Peyer's patch (tissue), 4 donors: Measurements from ENCODE around the gene KIF11.

Experiments used
- POLR2A ChIP-seq, 2 donors: fragments of 450-650 bp; IDR thresholded peaks; one replicate each; pipeline ENCODE4 v1.5.1; 2017; ENCODE audit warnings: antibody characterized with exemption in 2 of 2, mild to moderate bottlenecking in 2 of 2, moderate library complexity in 2 of 2
- TF ChIP-seq, protein P1 (sequence below), 6 experiments: fragments of 450-650 bp in 4 of 6; fragments of 200-600 bp in 2 of 6; sonication (generic) in 1 of 6; IDR thresholded peaks; one replicate each; pipeline ENCODE4 v1.5.1; 2017 to 2019; ENCODE audit warnings: antibody characterized with exemption in 6 of 6, mild to moderate bottlenecking in 3 of 6, moderate library complexity in 1 of 6

DNA sequence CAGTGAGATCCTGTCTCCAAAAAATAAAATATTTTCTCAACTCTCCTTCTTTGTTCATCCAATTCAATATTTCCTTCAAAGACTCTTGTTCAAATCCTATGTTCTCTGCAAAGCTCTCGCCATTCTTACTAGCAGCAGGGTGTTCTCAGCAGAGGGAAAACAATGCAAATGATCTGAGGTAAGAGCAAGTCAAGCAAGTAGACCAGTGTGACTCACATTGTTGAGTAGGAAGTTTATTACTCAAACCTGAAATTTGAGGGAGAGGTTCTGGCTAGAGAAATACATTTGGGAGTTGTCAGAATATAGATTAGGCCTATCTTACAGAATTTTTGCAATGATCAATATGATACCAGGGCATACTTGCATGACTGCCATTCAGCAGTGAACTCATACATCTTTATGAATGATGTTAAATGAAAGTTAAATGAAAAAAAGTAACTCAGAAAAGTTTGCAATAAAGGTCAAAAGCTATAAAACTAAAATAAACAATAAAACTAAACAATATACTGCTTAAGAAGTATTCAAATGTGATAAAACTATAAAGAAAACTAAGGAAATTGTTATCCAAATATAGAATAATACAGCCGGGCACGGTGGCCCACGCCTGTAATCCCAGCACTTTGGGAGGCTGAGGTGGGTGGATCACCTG is 24.9 kb upstream of the KIF11 start:
- TF ChIP-seq, protein P1, sequence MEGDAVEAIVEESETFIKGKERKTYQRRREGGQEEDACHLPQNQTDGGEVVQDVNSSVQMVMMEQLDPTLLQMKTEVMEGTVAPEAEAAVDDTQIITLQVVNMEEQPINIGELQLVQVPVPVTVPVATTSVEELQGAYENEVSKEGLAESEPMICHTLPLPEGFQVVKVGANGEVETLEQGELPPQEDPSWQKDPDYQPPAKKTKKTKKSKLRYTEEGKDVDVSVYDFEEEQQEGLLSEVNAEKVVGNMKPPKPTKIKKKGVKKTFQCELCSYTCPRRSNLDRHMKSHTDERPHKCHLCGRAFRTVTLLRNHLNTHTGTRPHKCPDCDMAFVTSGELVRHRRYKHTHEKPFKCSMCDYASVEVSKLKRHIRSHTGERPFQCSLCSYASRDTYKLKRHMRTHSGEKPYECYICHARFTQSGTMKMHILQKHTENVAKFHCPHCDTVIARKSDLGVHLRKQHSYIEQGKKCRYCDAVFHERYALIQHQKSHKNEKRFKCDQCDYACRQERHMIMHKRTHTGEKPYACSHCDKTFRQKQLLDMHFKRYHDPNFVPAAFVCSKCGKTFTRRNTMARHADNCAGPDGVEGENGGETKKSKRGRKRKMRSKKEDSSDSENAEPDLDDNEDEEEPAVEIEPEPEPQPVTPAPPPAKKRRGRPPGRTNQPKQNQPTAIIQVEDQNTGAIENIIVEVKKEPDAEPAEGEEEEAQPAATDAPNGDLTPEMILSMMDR (IDR thresholded peaks at IDR 0.05), result no peak
- TF ChIP-seq POLR2A (IDR thresholded peaks at IDR 0.05), result no peak
